Measurements from ENCODE around the gene CAPZB.

Gene CAPZB

GRCh38 chr1:19342894-19343616, 142.3 kb downstream of the CAPZB start:
- no peak for DNase-seq

GRCh38 chr1:19342062-19342750, 143.1 kb downstream of the CAPZB start:
- DNase-seq, result no peak

- no peak for DNase-seq
Observed at GRCh38 chr1:19341201-19342061, 143.9 kb downstream of the CAPZB start.

GRCh38 chr1:19340387-19340937, 144.9 kb downstream of the CAPZB start:
- no peak for DNase-seq

- DNase-seq, result no peak
Observed at GRCh38 chr1:19339214-19339861, 146.0 kb downstream of the CAPZB start.

GRCh38 chr1:19338323-19338762, 147.0 kb downstream of the CAPZB start:
- DNase-seq, result no peak

- DNase-seq, result no peak
Observed at GRCh38 chr1:19337289-19337688, 148.1 kb downstream of the CAPZB start.

- no peak for DNase-seq
Observed at GRCh38 chr1:19336543-19336942, 148.8 kb downstream of the CAPZB start.

- DNase-seq, result no peak
Observed at GRCh38 chr1:19333587-19334354, 151.6 kb downstream of the CAPZB start.

GRCh38 chr1:19332832-19333231, 152.5 kb downstream of the CAPZB start:
- DNase-seq, result no peak

- no peak for DNase-seq
Observed at GRCh38 chr1:19331262-19331878, 154.0 kb downstream of the CAPZB start.

- no peak for DNase-seq
Observed at GRCh38 chr1:19330449-19331135, 154.7 kb downstream of the CAPZB start.

- DNase-seq, result no peak
Observed at GRCh38 chr1:19329611-19330010, 155.7 kb downstream of the CAPZB start.

GRCh38 chr1:19329188-19329587, 156.2 kb downstream of the CAPZB start:
- DNase-seq, result no peak

GRCh38 chr1:19328486-19328885, 156.9 kb downstream of the CAPZB start:
- no peak for DNase-seq

- DNase-seq, result no peak
Observed at GRCh38 chr1:19327736-19328135, 157.6 kb downstream of the CAPZB start.

- DNase-seq, result no peak
Observed at GRCh38 chr1:19327301-19327700, 158.0 kb downstream of the CAPZB start.

- no peak for DNase-seq
Observed at GRCh38 chr1:19326748-19327065, 158.6 kb downstream of the CAPZB start.

- no peak for DNase-seq
Observed at GRCh38 chr1:19325958-19326747, 159.2 kb downstream of the CAPZB start.

GRCh38 chr1:19325368-19325957, 159.9 kb downstream of the CAPZB start:
- DNase-seq, result no peak
